Endodermal cell (in vitro differentiated cells): ENCODE data around the gene CHMP1A. TPM values are rescaled to one million over a fixed set of nuclear protein-coding genes. Genes with fewer than 3 reads are reported as not detected.

Experiments
- DNase-seq: peaks from one replicate; pipeline ENCODE4 v3.0.0-alpha.2; 2017
- H3K27ac ChIP-seq: 2 replicates; pipeline ENCODE4 v1.5.1; 2013; ENCODE audit warnings: mild to moderate bottlenecking, low read depth, low read length, moderate library complexity
- H3K27me3 ChIP-seq: 2 replicates; pipeline ENCODE4 v1.6.1; 2013; ENCODE audit warnings: mild to moderate bottlenecking, low read length, moderate library complexity; ENCODE audit not compliant: insufficient read depth, control insufficient read depth, poor library complexity, severe bottlenecking
- H3K36me3 ChIP-seq: 2 replicates; pipeline ENCODE4 v1.7.0; 2013; ENCODE audit warnings: mild to moderate bottlenecking, low read length, moderate library complexity; ENCODE audit not compliant: control insufficient read depth, insufficient read depth
- H3K4me1 ChIP-seq: one replicate; pipeline ENCODE4 v1.7.0; 2013; ENCODE audit warnings: low read length; ENCODE audit not compliant: control insufficient read depth, insufficient read depth
- H3K4me3 ChIP-seq: 2 replicates; pipeline ENCODE4 v1.5.1; 2013; ENCODE audit warnings: mild to moderate bottlenecking, low read length, moderate library complexity
- H3K9ac ChIP-seq: 2 replicates; pipeline ENCODE4 v1.6.1; 2013; ENCODE audit warnings: mild to moderate bottlenecking, low read length, moderate library complexity; ENCODE audit not compliant: poor library complexity, severe bottlenecking; ENCODE audit errors: extremely low read depth
- H3K9me3 ChIP-seq: 2 replicates; pipeline ENCODE4 v1.6.1; 2013; ENCODE audit warnings: mild to moderate bottlenecking, low read length, moderate library complexity; ENCODE audit not compliant: control insufficient read depth
- H3K27ac Mint-ChIP-seq: 2 replicates; pipeline ENCODE4 v1.8.0; 2020; ENCODE audit warnings: mixed read lengths
- H3K27me3 Mint-ChIP-seq: 2 replicates; pipeline ENCODE4 v1.8.0; 2021; ENCODE audit warnings: mild to moderate bottlenecking, mixed read lengths; ENCODE audit not compliant: insufficient read depth
- H3K36me3 Mint-ChIP-seq: 2 replicates; pipeline ENCODE4 v1.8.0; 2020; ENCODE audit warnings: low read depth, mixed read lengths
- H3K4me1 Mint-ChIP-seq: 2 replicates; pipeline ENCODE4 v1.8.0; 2020; ENCODE audit warnings: mixed read lengths
- H3K4me3 Mint-ChIP-seq: 2 replicates; pipeline ENCODE4 v1.8.0; 2020; ENCODE audit warnings: mild to moderate bottlenecking, moderate library complexity, mixed read lengths
- H3K9me3 Mint-ChIP-seq: 2 replicates; pipeline ENCODE4 v1.8.0; 2020; ENCODE audit warnings: mild to moderate bottlenecking, mixed read lengths
- CTCF ChIP-seq: fragments of 200-600 bp; sonication (generic); conservative IDR thresholded peaks from 2 replicates; pipeline ENCODE4 v1.5.0; 2021; ENCODE audit warnings: antibody characterized with exemption, mild to moderate bottlenecking
- WGBS, 2 experiments: methylation state at CpG; one replicate each; pipeline versions ENCODE4 v1.1.5 to v1.1.7; 2013; ENCODE audit warnings: missing lambda C conversion rate in 2 of 2, mixed read lengths in 1 of 2; ENCODE audit not compliant: insufficient coverage in 1 of 2, insufficient read length in 1 of 2; 5-methylcytosine and 5-hydroxymethylcytosine counted together
- total RNA-seq, 2 donors: library from RNA; stranded (reverse); fragmentation: NEBNext Ultra II Directional in 1 of 2; extraction: Animal tissue kit (Norgen Biotek cat#: 25700) in 1 of 2; gene quantifications; 2 replicates in 1 of 2; 3 replicates in 1 of 2; pipeline ENCODE4 v1.2.1, GENCODE V29; 2021

CHMP1A gene
- total RNA-seq, 2 donors from 2014 or later = 104 to 106 TPM

GRCh38 chr16:89697161-89697615 is 39.7 kb upstream of the CHMP1A start:
- DNase-seq = peak; percentile 47
- H3K4me3 ChIP-seq = no peak overlapping the region
- no peak overlapping the region for H3K27ac ChIP-seq
- H3K27me3 Mint-ChIP-seq = no peaks in the 10 kb centered on the region
- no peaks in the 10 kb centered on the region for H3K9me3 ChIP-seq
- 96 to 98% methylated on average over 17 to 19 of the region's 19 CpGs for WGBS, 2 experiments
- H3K4me3 Mint-ChIP-seq = no peak overlapping the region
- no peak overlapping the region for H3K9ac ChIP-seq
- H3K27ac Mint-ChIP-seq = no peak overlapping the region
- H3K36me3 ChIP-seq = peaks cover 26% of the 10 kb centered on the region
- no peaks in the 10 kb centered on the region for H3K9me3 Mint-ChIP-seq
- TF ChIP-seq CTCF = no peak
- peaks cover 31% of the 10 kb centered on the region for H3K36me3 Mint-ChIP-seq
- H3K27me3 ChIP-seq = no peaks in the 10 kb centered on the region
- peaks cover 4% of the 10 kb centered on the region for H3K4me1 Mint-ChIP-seq
- peaks cover 4% of the 10 kb centered on the region for H3K4me1 ChIP-seq

- Mint-ChIP-seq H3K9me3 (no peaks in the 10 kb centered on the region), H3K36me3 (peaks cover 36% of the 10 kb centered on the region), H3K4me1 (peaks cover 4% of the 10 kb centered on the region), H3K4me3 (no peak overlapping the region), H3K27ac (no peak overlapping the region), H3K27me3 (no peaks in the 10 kb centered on the region)
- Histone ChIP-seq H3K9ac (no peak overlapping the region), H3K4me3 (no peak overlapping the region), H3K27ac (no peak overlapping the region), H3K9me3 (no peaks in the 10 kb centered on the region), H3K4me1 (peaks cover 4% of the 10 kb centered on the region), H3K27me3 (no peaks in the 10 kb centered on the region), H3K36me3 (peaks cover 30% of the 10 kb centered on the region)
- no peak for TF ChIP-seq CTCF
- DNase-seq = peak; percentile 43
- WGBS, 2 experiments = 96 to 100% methylated on average over 10 to 18 of the region's 18 CpGs
Observed at GRCh38 chr16:89696670-89697128, 39.2 kb upstream of the CHMP1A start.

GRCh38 chr16:89695875-89696669 is 38.6 kb upstream of the CHMP1A start:
- peak; percentile 51 for DNase-seq
- Histone ChIP-seq H3K9me3 (no peaks in the 10 kb centered on the region), H3K4me1 (peaks cover 4% of the 10 kb centered on the region), H3K9ac (no peak overlapping the region), H3K27ac (no peak overlapping the region), H3K4me3 (no peak overlapping the region), H3K36me3 (peaks cover 36% of the 10 kb centered on the region), H3K27me3 (no peaks in the 10 kb centered on the region)
- H3K9me3 Mint-ChIP-seq = no peaks in the 10 kb centered on the region
- peaks cover 42% of the 10 kb centered on the region for H3K36me3 Mint-ChIP-seq
- no peak for TF ChIP-seq CTCF
- H3K4me1 Mint-ChIP-seq = peaks cover 4% of the 10 kb centered on the region
- WGBS, 2 experiments = 88 to 89% methylated on average over 17 to 25 of the region's 25 CpGs
- H3K27ac Mint-ChIP-seq = peak overlapping the region; percentile 48
- no peak overlapping the region for H3K4me3 Mint-ChIP-seq
- no peaks in the 10 kb centered on the region for H3K27me3 Mint-ChIP-seq
